ENCODE measurements around the gene BMAL1.
"Not testable (repeated sequence)": the region's sequence is repeated elsewhere in the genome, so short reads cannot be mapped to it uniquely, and the experiment has no call there.

BMAL1 gene

DNA sequence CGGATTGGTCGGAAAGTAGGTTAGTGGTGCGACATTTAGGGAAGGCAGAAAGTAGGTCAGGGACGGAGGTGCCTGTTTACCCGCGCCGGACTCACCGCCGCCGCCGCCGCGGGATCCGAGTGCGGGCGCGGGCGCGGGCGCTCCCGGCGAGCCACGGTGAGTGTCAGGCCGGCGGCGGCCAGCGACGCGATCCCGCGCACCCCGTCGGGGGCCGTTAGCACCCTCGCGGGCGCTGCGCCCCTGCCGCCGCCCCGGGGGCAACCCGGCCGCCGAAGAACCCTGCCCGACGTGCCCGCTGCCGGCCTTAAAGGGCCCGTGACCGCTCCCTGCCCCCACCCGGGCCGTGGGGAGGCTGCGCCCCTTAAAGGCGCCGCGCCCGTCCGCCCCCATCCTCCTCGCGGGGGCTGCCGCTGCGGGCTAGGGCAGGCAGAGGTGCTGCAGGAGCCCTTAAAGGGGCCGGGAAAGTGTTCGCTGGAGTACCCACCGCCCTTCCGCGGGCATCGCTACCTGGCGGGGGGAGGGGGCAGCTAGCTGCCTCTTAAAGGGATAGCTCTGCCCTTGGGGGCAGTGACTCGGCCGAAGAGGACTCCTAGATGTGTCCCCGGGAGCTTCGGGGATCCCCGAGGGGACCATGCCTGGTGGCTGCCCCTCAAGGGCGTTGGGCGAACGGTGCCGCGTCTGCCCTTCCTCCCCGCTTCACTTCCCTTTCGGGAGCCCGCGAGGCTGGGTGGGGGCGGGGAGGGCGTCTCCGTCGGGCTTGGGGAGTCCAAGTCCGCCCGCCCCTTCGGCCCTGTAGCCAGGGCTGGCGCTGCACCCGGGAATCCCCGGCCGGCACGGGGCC, at the start of gene BMAL1:
BMAL1 (plus strand) TSS at position 23 of the 841 bp plus-strand sequence. CDS start 76,519 bp downstream, outside the sequence.
- peak; percentile 14 for DNase-seq

DNA sequence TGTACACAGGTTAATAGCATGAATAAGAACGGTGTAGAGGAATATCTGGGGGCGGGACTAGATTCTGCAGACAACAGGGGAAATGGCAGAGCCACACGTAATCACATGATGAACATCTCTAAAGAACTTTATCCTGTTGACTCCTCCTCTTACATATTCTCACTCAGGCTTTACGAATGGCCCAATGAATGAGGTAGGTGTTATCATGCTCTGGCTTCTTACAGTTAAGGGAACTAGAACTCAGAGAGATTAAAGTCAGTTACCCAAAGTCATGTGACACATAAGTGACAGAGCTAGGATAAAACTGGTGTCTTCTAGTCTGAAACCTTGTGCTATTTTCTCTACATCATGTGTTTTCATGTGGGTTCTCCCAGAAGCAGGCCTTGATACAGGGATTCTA, 49.0 kb upstream of the BMAL1 start:
- DNase-seq = no peak

DNA sequence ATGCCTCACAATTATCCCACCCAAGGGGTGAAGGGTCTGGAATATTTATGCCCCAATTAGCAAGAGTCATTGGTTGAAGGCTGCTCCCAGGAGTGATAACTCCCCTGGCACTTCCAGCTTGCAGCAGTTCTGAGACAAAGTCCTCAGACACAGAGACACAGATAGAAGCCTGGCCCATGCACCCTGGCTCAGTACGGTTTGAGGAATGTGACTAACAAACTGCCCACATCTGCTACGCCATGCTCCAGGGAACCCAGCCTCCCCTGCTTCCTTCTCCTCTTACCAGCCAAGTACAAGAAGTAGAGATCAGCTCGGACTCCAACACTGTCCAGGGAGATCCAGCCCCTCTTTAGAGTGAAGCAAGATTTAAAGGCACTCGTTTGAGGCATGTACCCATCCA, 48.5 kb upstream of the BMAL1 start:
- no peak for DNase-seq

DNA sequence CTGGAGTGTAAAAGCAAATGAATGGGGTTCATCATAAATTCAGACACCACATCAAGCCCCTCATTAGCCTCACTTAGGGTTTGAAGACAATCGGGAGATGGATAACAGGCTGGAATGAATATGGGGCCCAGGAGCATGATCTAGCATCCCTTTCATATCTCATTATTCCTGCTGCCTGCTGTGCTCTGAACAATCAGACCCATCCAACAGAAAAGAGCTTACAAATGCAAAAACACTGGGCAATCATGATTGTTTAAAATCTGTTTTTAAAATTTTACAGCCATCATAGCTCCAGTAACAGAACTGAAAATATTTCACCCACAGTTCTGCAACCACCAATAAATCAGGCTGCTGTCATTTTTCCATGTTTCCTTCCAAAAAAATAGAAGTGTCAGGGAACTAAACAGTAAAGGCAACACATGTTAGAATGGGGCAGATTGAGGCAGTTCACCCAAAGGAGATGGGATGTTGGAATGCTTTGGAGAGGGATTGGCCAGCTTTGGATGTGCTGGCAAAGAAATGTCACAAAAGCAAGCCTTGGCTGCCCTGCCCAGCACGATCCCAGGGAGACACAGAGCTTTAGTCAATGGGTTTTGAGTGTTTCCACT, 47.8 kb upstream of the BMAL1 start:
- DNase-seq = no peak

DNA sequence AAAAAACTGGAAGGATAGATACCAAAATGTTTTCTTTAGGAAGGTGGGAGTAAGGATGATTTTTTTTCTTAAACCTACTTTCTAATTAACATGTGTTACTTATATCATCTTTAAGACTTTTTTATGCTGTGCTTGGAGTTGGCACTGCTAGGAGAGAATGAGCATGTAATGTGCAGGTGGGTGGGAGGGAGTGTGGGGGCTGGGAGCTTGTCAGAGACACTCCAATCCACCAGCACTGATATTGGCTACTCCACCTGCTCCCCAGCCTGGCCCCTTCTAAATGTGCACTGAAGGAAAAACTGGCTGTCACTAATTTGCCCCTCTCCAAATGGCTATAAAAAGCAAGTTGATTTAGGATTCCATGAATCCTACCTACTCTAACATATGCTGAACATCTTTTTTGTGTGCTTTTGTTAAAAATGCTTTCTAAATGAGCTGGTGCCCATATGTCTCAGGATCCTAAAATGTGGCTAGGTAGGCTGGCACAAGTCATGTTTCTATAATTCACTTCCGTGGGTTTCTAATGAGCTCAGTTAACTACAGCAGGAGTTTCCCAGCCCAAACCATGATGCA, 44.3 kb upstream of the BMAL1 start:
- no peak for DNase-seq

DNA sequence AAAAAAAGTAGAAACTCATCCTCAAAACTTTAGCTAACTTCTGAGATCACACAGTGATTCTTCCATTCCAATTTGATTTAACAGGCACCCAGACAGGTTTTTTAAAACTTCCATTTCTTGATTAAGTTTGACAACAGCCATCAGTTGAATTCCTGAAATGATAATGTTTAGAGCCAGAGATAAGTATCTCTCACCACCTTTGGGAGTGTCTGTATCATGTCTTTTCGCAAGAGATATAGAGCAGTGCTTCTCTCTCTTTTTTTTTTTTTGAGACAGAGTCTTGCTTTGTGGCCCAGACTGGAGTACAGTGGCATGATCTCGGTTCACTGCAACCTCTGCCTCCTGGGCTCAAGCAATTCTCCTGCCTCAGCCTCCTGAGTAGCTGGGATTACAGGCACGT, 41.7 kb upstream of the BMAL1 start:
- no peak for DNase-seq

DNA sequence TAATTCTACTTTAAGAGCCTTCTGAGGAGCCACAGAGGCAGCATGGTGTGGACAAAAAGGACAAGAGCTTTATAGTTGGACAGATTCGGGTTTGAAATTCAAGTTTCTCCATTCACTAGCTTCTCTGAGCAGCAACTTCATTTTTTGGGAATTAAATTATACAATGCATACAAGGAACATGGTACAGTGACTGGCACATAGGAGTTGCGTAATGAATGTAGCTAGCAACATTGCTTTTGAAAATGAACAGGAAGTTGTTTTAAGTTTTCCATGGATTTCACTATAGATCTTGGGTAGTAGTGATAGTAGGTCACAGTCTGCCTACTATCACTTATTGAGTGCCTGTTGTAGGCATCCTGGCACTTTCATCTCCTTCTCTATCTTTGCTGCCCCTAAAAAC, 41.0 kb upstream of the BMAL1 start:
- DNase-seq = no peak

DNA sequence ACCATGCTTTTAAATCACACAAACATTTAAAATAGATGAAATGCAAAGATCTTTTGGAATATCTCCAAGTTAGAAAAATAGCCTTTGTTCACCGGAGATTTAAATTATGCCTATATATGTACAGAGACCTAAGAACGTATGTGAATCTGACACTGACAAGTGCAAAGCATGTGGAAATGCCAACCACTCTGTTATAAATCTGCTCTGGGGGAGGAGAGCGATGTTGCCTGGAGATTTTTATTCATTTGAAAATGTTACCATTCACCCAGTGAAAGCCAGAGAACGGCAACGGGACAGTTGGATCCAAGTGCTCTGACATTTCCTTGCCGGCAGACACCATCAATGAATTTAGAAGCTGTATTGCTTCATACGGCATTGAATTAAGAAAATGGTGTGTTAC, 39.8 kb upstream of the BMAL1 start:
- no peak for DNase-seq

DNA sequence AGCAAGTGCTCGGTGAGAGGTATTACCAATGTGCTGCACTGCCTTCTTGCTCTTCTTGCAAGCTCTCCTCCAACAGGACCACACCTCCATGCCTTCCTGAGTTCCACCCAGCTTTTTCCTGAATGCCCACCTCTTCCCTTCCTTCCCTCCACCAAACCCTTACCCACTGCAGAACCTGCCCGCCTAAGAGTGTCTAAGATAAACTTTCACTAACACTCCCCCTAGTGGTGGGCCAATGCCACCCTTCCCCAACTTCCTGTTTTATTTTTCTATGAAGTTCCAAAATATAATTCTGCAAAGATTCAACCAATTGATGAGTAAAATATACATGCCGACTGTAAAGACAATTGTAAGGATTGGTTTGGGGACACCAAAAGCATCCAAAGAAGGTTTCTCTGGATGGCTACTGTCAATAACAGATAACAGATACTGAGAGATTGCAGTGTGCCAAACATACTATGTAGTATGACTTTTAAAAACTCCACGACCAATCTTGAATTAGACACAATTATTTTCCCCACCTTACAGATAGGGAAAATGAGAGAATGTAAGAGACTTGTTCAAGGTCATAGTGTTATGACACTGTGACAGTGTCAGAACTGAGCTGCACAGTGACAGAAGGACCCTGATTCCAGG, 38.6 kb upstream of the BMAL1 start:
- DNase-seq = peak; percentile 2

DNA sequence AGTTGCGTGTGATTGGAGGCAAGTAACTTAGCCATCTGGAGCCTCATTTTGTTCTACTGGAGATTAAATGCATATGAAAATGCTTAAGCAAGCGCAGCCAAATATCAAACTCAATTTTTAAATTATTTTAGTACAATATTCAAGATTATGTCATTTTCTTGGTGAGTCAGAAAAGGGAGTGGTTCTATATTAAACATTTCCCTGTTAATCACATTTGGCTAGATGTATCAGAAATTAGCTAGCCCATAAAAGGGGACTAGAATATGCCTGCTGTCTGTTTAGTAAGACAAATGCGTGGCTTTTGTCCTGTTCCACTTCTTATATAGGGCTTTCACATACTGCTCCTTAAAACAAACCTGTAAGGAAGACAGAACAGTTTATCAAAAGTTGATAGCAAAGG, 35.0 kb upstream of the BMAL1 start:
- no peak for DNase-seq

DNA sequence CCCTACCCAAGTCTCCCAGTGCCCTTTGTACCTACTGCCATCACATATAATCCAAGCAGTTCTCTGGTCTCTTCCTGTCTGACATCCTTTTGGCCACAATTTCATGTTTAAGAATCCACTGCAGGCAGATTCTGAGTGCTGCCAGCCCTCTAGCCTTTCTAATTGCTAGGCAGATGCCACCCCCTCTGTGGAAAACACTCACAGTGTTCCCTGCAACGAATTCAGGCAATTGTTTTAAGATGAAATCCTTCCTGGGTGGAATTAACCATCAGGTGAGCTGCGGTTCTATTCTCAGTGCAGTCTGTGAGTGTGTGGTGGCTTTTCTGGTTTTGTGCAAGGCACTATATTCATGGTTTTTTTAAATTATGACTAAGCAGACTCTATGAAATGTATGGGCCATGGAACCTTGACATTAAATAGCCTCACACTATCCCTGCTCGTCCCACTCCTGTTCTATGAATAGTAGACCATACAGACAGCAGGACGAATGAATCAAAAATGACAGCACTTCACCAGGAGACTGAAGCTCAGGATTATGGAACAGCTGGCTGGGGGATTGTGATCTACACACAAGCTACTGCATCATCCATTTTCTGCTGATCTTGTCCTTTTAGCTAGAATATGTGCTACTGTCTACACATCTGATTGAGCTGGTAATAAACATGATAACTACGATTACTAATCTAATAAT, 29.8 kb upstream of the BMAL1 start:
- no peak for DNase-seq

DNA sequence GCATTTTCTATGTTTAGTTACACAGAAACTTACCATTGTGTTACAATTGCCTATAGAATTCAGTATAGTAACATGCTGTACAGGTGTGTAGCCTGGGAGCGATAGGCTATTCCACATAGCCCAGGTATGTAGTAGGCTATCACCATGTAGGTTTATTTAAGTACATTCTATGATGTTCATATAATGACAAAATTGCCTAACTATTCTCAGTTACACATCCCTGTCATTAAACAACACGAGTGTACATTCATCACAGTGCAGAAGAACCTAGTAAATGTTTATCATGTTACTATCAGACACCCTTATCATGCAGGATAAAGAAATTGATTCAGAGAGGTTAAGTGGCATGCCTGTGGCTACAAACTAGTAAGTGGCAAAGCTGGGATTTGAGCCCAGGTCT, 28.4 kb upstream of the BMAL1 start:
- DNase-seq = no peak

DNA sequence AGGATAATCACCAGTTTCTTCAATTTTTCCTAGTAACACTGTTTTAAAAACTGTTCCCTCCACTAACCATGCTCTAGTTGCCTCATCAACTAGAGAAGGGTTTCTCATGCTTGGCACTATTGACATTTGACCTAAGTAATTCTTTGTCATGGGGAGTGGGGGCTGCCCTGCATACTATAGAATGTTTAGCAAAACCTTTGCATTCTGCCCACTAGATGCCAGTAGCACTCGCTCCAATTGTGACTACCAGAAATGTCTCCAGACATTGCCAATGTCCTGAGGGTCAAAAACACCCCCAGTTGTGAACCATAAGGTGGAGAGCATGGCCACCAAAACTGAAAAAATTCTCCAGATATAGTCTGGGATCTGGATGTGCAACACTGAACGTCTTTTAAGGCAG, 27.6 kb upstream of the BMAL1 start:
- no peak for DNase-seq

DNA sequence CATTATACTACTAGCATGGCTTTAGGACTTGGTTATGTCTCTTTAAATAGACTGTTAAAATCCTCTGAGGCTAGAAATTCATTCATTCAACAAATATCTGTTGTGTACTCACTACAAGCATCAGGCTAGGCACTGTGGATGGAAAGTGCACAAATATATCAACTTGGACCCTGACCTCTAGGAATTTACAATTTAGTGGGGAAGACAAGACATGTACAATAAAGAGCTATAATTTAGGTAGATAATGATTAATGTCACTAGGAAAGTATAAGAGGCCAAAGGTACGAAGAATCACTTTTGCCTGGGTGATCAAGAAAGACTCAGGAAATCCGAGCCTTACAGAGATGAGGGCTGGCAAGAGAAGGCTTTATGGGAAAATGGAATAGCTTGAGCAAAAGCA, 25.6 kb upstream of the BMAL1 start:
- DNase-seq = no peak

DNA sequence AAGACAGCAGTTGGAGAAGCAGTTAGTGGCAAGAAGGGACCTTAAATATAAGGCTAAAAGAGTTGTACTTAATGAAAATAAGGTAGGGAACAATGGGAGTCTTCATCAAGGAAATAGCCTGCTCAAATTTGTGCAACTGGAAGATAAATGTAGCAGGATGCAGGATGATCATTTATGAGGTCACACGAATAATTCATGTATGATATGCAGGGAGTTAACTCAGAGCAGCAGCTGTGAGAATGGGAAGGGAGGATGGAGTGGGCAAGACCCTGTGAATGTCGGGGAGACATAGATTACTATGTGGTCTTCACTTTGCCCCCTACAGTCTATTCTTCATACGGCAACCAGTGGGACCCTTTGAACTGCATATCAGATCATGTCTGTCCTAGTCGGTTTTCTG, 25.2 kb upstream of the BMAL1 start:
- DNase-seq = no peak

DNA sequence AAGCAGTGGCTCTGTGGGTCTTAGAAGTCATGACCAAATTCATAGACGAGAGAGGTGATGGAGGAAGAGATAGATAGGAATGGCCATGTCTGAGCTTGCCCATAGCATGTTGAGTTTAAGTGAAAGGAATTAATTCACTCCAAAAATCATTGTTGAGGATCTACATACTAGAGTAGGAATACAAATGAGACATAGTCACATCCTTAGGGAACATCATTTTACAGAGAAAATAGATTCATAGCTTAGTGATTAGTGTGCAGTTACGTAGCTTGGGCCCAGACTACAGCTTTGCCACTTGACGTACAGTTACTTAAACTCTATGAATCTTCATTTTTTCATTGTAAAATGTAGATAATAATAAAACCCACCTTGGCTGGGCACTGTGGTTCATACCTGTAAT, 21.4 kb upstream of the BMAL1 start:
- no peak for DNase-seq

DNA sequence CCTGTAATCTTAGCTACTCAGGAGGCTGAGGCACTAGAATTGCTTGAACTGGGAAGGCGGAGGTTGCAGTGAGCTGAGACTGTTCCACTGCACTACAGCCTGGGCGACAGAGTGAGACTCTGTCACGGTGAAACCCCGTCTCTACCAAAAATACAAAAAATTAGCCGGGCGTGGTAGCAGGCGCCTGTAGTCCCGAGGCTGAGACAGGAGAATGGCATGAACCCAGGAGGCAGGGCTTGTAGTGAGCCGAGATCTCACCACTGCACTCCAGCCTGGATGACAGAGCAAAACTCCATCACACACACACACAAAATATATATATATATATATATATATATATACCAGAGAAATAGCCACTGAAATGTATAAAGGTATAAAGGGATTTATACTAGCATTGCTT, 19.5 kb upstream of the BMAL1 start:
- not testable (repeated sequence) for DNase-seq

DNA sequence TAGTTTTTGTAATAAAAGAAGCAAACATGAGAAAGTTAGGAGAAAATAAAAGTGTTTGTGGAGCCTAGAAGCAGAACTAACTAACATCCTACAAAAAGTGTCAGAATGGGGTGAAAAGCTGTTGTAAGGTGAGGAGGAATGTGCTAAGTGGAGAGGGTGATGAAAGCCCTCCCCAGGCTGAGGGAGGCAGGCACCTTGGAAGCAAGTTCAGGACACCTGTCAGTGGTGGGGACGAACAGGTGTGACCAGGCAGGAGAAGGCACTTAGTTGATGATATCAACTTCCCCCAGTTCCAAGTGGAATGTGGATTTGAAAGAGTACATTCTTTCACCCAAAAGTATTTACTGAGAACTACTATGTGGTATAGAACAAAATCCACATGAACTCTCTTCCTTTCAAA, 18.7 kb upstream of the BMAL1 start:
- DNase-seq = no peak

DNA sequence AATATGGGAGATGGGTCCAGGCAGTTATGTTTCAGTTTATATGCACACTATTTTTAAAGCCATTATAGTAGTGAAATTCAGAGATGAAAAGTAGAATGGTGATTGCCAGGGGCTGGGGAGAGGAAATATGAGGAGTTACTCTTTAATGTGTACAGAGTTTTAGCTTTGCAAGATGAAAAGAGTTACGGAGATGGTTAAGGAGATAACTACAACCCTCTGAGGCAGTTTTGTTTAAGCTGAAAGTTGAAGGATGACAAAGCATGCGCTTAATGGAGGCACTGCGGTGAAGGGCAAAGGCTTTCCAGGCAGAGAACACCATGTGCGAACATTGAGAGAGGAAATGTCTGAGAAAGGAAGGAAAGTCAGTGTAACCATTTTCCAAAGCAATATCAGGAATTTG, 18.2 kb upstream of the BMAL1 start:
- no peak for DNase-seq

DNA sequence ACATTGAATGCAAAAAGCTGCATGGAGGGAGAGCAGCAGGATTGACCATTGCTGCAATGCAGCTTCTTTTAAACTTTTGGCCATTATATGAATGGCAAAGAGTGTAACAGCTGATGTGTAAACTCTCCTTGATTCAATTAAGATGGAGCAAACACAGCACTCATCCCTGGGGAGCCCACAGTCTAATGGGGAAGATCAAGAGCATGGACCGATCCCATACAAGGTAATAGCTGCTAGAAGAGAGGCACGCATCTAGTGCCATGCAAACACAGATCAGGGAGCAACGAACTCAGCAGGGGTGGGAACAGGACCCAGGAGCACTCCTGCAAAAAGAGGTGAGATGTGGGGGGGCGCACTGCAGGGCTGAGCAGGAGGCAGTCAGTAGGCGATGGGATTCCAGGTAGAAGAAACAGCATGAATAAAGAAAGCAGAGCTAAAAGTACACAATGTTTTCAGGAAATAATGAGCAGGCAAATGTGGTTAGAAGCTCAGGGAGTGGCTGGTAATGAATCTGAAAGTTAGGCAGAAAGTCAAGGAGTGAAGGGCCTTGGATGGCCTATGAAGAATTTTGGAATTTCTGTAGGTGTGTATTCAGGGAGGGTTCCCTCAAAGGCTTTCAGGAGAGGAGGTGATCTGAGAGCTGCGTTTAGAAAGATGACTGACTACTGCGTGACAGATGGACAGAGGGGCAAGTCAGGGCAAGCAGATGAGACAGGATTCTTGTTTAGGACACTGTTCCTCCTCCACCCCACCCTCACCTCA, 17.2 kb upstream of the BMAL1 start:
- no peak for DNase-seq

DNA sequence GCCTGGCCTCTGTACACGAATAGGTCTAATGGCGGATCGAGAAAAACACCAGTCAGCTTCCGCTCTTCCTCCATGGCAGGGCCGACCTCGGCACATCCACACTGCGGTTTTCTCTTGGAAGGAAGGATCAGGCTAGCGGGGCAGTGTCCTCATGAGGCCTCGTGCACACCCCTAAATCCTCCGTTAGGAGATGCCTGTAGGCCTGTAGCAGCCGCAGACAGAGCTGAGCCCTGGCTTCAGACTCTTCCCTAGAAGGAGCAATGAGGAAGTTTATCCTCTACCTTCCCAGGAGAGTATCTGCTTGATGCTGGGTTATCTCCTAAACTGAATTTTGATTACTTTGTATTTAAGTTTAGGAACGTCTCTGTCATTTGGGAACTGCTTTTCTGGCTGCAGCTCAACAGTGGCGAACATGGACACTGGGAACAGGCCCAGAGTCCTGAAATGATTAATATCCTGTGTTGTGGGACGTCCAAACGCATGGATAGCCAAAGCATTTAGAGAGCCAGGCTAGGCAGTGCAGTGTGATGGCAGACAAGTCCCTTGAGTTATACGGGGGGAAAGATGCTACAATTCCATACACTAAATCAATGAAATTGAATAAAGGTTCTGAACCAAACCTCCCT, 16.5 kb upstream of the BMAL1 start:
- no peak for DNase-seq

DNA sequence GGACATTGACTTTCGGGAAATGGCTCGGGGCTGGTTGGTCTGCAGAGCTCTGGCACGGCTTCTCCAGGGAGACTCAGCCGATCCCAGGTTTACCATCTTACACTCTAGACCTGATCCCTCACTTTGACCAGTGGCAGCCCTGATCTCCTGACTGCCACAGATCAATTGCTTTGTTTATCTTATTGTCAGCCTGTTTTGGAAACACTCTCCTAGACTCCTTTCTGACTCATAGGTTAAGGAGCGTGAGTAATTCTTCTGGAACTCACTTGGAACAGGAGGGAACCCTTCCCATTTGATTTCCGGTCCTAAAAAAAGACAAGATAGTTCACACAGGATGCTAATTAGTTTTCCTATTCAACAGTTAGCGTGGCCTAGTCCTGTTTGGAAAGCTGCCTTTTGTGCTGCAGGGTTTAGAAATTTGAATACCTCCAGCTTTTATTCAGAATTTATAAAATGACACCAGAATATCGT, 16.0 kb upstream of the BMAL1 start:
- DNase-seq = no peak
